HFFc6 (cell line): Measurements from ENCODE around the gene COL23A1. TPM values are rescaled to one million over a fixed set of nuclear protein-coding genes. Genes with fewer than 3 reads are reported as not detected.

ENCODE experiments used
- DNase-seq: peaks from one replicate; pipeline ENCODE4 v3.0.0-alpha.2; 2018
- H3K27ac Mint-ChIP-seq: 2 replicates; pipeline ENCODE4 v1.8.0; 2020; ENCODE audit warnings: mild to moderate bottlenecking, mixed read lengths
- H3K27me3 Mint-ChIP-seq: 2 replicates; pipeline ENCODE4 v1.8.0; 2021; ENCODE audit warnings: mild to moderate bottlenecking, moderate library complexity, mixed read lengths; ENCODE audit not compliant: insufficient read depth
- H3K36me3 Mint-ChIP-seq: 2 replicates; pipeline ENCODE4 v1.8.0; 2021; ENCODE audit warnings: low read depth, mixed read lengths
- H3K4me1 Mint-ChIP-seq: 2 replicates; pipeline ENCODE4 v1.8.0; 2020; ENCODE audit warnings: low read depth, mixed read lengths
- H3K4me3 Mint-ChIP-seq: 2 replicates; pipeline ENCODE4 v1.8.0; 2020; ENCODE audit warnings: mild to moderate bottlenecking, moderate library complexity, mixed read lengths
- H3K9me3 Mint-ChIP-seq: 2 replicates; pipeline ENCODE4 v1.8.0; 2020; ENCODE audit warnings: mild to moderate bottlenecking, mixed read lengths
- CTCF ChIP-seq: fragments of 200-600 bp; sonication (generic); IDR thresholded peaks from 2 replicates; pipeline ENCODE4 v1.5.0; 2021; ENCODE audit warnings: antibody characterized with exemption, mild to moderate bottlenecking
- total RNA-seq, 6 experiments: library from RNA; stranded (reverse); fragmentation: NEBNext Ultra II Directional; extraction: Animal tissue kit (Norgen Biotek cat#: 25700); gene quantifications; 2 replicates in 1 of 6; 3 replicates in 5 of 6; pipeline ENCODE4 v1.2.3, GENCODE V29; 2021

The COL23A1 gene
- total RNA-seq, 6 experiments from 2014 or later, result not detected

- H3K36me3 Mint-ChIP-seq, result peaks cover 39% of the 10 kb centered on the region
Observed at GRCh38 chr5:178211095-178212048, 378.8 kb downstream of the COL23A1 start.

GRCh38 chr5:178210686-178211085 is 379.5 kb downstream of the COL23A1 start:
- Mint-ChIP-seq H3K9me3 (no peaks in the 10 kb centered on the region), H3K27me3 (peaks cover 17% of the 10 kb centered on the region), H3K36me3 (peaks cover 41% of the 10 kb centered on the region), H3K4me1 (peaks cover 26% of the 10 kb centered on the region), H3K4me3 (no peak overlapping the region), H3K27ac (no peak overlapping the region)
- no peak for DNase-seq
- TF ChIP-seq CTCF, result no peak

More at GRCh38 chr5:178211095-178212048, 378.8 kb downstream of the COL23A1 start:
- H3K27me3 Mint-ChIP-seq, result peaks cover 16% of the 10 kb centered on the region
- peaks cover 19% of the 10 kb centered on the region for H3K4me1 Mint-ChIP-seq
- no peak for DNase-seq
- H3K9me3 Mint-ChIP-seq, result no peaks in the 10 kb centered on the region
- peak overlapping the region; percentile 39; the same call in 1 of the 2 replicates for H3K27ac Mint-ChIP-seq
- H3K4me3 Mint-ChIP-seq, result no peak overlapping the region
- no peak for TF ChIP-seq CTCF

- Mint-ChIP-seq H3K36me3 (peaks cover 44% of the 10 kb centered on the region), H3K27ac (no peak overlapping the region), H3K4me1 (peaks cover 26% of the 10 kb centered on the region), H3K9me3 (no peaks in the 10 kb centered on the region), H3K27me3 (peaks cover 17% of the 10 kb centered on the region), H3K4me3 (no peak overlapping the region; the same call in 1 of the 2 replicates)
- no peak for DNase-seq
- no peak for TF ChIP-seq CTCF
Observed at GRCh38 chr5:178210073-178210535, 380.1 kb downstream of the COL23A1 start.

GRCh38 chr5:178209334-178210072 is 380.7 kb downstream of the COL23A1 start:
- H3K36me3 Mint-ChIP-seq, result peaks cover 44% of the 10 kb centered on the region
- peaks cover 17% of the 10 kb centered on the region for H3K27me3 Mint-ChIP-seq
- H3K27ac Mint-ChIP-seq, result 0 out of 2 replicates have a peak overlapping the region, but pooled peaks have one; percentile 24
- peaks cover 26% of the 10 kb centered on the region for H3K4me1 Mint-ChIP-seq
- TF ChIP-seq CTCF, result no peak
- H3K9me3 Mint-ChIP-seq, result peaks cover under 1% of the 10 kb centered on the region; the same call in 1 of the 2 replicates
- no peak for DNase-seq
- H3K4me3 Mint-ChIP-seq, result no peak overlapping the region

- Mint-ChIP-seq H3K36me3 (peaks cover 38% of the 10 kb centered on the region), H3K27me3 (peaks cover 18% of the 10 kb centered on the region), H3K4me1 (peaks cover 26% of the 10 kb centered on the region), H3K27ac (no peak overlapping the region), H3K4me3 (no peak overlapping the region), H3K9me3 (peaks cover 4% of the 10 kb centered on the region)
- no peak for DNase-seq
- TF ChIP-seq CTCF, result peak; percentile 63
Observed at GRCh38 chr5:178208540-178209227, 381.5 kb downstream of the COL23A1 start.
